GM12872 (cell line): ENCODE data around the gene JOSD1.

Source experiments
- TF ChIP-seq, protein P1 (sequence below): IDR thresholded peaks from 3 replicates; pipeline ENCODE4 v1.5.1; 2011; ENCODE audit warnings: low read depth, mild to moderate bottlenecking, low read length, moderate library complexity; ENCODE audit not compliant: insufficient read depth

Gene JOSD1

GRCh38 chr22:38710866-38711265 lies 10.1 kb upstream of the JOSD1 start:
- TF ChIP-seq, protein P1, sequence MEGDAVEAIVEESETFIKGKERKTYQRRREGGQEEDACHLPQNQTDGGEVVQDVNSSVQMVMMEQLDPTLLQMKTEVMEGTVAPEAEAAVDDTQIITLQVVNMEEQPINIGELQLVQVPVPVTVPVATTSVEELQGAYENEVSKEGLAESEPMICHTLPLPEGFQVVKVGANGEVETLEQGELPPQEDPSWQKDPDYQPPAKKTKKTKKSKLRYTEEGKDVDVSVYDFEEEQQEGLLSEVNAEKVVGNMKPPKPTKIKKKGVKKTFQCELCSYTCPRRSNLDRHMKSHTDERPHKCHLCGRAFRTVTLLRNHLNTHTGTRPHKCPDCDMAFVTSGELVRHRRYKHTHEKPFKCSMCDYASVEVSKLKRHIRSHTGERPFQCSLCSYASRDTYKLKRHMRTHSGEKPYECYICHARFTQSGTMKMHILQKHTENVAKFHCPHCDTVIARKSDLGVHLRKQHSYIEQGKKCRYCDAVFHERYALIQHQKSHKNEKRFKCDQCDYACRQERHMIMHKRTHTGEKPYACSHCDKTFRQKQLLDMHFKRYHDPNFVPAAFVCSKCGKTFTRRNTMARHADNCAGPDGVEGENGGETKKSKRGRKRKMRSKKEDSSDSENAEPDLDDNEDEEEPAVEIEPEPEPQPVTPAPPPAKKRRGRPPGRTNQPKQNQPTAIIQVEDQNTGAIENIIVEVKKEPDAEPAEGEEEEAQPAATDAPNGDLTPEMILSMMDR = no peak

- TF ChIP-seq, protein P1 = no peak
These were observed 9.6 kb upstream of the JOSD1 start for GRCh38 chr22:38710351-38710750.

DNA sequence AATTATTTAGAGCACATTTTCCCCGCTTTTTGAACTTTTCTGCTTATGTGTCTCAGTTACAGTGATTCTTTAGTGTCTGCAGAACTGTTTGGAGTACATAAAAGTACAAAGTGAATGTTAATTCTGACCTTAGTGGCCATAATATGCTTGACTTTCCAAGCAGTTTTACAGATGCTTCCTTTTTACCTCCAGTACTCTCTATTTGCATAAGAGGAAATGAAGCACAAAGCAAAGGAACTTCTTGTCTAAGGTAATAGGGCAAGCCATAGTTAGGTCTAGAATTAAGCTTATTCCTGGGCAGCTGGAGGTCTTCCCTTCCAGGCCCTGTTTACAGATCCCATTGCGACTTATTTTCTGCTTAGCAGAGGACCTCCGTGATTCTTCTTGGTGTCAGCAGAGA lies 8.6 kb upstream of the JOSD1 start:
- TF ChIP-seq, protein P1 = no peak

DNA sequence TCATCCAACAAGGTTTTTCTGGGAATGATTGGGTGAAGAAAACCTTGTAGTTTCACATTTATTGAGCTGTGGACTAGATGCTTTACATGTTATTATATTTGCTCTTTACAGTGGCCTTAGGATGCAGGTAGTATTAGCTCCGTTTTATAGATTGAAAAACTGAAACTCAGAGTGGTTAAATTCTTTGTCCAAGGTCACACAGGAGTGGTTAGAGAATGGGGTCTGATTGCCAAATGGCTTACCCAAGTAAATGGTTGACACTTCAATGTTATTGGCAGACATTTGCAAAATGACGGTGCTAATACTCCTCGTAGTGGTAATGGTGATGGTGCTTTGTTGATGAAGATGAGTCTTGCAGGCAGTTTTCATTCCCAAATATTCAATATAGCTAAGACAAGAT lies 7.2 kb upstream of the JOSD1 start:
- TF ChIP-seq, protein P1 = no peak

- TF ChIP-seq, protein P1 = no peak
These were observed 6.6 kb upstream of the JOSD1 start for GRCh38 chr22:38707346-38707745.

- TF ChIP-seq, protein P1 = no peak
These were observed 6.1 kb upstream of the JOSD1 start for GRCh38 chr22:38706901-38707195.

- TF ChIP-seq, protein P1 = no peak
These were observed 5.6 kb upstream of the JOSD1 start for GRCh38 chr22:38706101-38706900.
